HG03064 (cell line): ENCODE data around the gene ATP5PD.
"Not testable (repeated sequence)": the region's sequence is repeated elsewhere in the genome, so short reads cannot be mapped to it uniquely, and the experiment has no call there.

ENCODE experiments used
- ATAC-seq: cut with Tn5 transposase; IDR thresholded peaks from one replicate; pipeline ENCODE4 v1.9.1; 2021; ENCODE audit warnings: low read depth; ENCODE audit not compliant: unreplicated experiment

Gene ATP5PD

DNA sequence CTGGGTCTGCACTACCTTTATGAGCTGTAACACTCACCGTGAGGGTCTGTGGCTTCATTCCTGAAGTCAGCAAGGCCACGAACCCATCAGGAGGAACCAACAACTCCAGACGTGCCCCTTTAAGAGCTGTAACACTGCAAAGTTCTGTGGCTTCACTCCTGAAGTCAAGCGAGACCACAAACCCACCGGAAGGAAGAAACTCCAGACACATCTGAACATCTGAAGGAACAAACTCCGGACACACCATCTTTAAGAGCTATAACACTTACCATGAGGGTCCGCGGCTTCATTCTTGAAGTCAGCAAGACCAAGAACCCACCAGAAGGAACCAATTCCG, 21.4 kb downstream of the ATP5PD start:
- not testable (repeated sequence) for ATAC-seq

- no peak for ATAC-seq
Observed at GRCh38 chr17:75024686-75025397, 21.9 kb downstream of the ATP5PD start.

DNA sequence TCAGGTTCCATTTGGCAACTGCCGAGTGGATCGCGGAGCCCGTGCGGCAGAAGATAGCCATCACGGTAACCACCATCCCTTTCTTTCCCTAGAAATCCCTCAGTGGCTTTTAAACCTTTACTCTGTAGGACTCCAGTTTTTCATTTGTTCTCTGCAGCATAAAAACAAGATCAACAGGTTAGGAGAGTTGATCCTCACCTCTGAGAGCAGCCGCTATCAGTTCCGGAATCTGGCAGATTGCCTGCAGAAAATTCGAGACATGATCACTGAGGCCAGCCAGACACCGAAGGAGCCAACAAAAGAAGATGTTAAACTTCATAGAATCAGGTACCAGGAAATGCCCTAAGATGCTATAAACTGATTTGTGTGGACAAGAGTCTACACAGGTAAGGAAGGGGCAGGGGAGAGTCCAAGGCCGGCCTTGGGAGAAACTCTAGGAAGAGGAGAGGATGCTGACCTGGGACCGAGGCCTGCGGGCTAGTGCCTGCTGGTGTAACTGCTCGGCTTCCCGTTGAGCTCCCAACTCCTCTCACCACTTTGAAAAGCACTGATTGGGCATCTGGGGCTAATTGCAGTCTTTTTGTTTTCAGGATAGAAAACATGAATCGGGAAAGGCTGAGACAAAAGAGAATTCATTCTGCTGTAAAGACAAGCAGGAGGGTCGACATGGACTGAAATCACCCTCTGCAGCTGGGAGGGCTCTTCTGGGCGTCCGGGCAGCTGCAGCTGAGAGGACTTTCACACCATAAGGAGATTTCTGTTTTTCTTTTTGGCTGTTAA, 26.2 kb downstream of the ATP5PD start:
- ATAC-seq = no peak

DNA sequence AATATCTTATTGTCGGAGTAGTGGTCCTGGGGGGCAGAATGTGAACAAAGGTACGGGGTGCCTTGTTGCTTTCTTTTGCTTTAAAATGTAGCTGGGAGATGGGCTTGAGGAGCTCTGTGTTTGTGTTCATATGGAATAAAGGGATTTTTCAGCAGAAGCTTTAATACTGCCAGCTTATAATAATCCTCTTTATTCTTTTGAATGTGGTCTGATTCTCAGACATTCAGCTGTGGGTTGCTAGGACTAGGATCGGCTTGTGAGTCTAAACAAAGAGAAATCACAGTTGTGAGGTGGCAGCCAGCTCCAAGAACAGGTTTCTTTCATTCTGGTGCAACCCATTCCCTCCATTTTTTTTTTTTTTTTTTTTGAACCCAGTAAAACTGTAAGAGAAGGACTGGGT, 27.1 kb downstream of the ATP5PD start:
- no peak for ATAC-seq

DNA sequence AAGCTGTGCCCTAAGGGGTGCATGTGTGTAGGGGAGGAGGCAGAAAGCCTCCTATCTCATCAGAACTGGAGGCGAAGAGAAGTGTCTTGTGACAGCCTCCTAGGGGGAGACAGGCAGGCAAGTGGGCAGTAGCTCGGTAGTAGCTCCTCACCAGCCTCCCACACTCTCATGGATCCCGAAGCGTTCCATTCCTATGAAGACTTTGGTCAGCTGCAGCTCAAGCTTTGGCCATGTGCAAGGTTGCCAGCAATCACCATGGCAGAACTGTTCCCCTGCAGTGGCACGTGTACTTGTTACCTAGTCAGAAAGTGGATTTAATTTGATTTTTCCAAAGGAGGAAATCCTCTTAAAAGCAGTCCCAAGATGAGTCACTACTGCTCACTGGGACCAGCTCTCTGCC, 27.6 kb downstream of the ATP5PD start:
- no peak for ATAC-seq

DNA sequence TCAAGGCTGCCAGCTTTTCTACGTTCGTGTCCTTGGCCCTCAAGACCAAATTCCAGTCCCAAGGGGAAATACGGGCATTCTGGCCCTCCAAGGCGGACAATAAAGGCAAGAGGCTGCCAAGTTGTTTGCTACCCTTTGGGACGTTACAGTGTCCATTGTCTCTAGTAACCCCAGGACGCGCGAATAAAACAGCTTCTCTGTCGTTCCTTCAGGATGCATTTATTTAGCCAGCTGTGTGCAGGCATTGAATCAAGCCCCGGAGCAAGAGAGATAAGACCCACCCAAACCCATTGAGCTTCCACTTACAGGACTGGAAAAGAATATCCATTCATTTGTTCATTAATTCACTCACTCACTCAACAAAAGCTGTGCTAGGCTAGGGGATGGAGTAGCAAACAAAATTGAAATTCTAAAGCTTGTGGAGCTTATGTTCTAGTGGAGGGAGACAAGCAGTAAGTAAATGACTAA, 33.6 kb downstream of the ATP5PD start:
- no peak for ATAC-seq

DNA sequence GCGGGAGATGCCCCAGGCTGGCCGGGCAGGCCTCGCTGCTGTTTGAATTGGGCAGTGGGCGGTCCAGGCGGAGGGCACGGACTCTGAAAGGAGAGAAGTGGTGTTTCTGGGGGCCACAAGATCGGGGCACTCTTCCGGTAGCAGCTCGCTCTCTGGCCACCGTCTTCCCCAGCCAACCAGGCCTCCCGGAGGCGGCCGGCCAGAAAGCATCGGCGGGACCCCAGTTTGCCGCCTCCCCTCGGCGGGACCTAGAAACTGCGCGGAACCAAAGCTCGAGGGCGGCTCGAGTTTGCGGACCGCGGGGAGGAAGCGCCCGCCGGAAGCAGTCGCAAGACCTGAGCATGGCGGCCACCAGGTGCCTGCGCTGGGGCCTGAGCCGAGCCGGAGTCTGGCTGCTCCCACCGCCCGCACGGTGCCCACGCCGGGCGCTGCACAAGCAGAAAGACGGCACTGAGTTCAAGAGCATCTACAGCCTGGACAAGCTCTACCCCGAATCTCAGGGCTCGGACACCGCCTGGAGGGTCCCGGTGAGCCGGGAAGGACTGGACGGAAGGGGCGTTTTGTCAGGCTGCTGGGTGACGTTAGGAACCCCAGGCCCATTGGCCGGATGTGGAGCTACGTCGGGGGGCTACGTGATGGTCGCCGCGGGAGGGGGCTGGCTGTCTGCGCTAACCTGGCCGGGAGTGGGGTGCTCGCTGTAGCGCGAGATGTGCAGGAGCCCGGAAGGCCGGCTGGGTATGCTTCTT, 34.2 kb downstream of the ATP5PD start, which contains the start of gene MRPL58:
Gene MRPL58 (plus strand): TSS at position 325 of the 746 bp plus-strand sequence. CDS start 17 bp downstream, at position 342.
- peak; percentile 78 for ATAC-seq

GRCh38 chr17:75012096-75012345, 34.7 kb downstream of the ATP5PD start:
- no peak for ATAC-seq

DNA sequence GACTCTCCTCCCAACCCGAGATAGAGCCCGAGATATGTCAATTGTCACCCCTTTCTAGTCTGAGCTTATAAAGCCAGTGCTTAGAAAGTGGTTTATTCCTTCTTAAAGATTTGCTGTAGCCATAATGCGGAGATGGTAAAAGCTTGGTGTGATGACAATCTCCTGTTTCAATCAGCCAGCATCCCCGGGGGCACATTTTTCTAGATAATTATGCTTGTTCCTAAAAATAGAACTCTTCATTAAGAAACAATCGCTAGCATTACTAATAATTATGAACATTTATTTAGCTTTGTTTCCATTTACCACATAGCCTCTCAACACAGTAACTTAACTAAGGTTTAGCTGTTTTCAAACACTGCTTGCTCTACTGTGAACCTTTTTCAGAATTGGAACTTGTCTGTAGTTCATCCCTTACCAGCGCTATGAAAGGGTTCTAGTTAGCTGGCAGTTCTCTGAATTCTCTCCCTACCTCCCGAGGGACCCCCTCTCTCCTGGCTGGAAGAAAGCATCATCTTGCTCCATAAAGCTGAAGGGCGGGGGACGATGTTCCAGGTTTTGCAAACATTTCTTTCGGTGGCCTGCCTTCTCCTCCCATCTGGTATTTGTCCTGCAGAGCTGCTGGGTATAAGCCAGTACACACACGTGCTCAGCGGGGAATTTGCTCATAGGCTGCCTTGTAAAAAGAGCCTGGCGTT, 35.2 kb downstream of the ATP5PD start:
- ATAC-seq = no peak

DNA sequence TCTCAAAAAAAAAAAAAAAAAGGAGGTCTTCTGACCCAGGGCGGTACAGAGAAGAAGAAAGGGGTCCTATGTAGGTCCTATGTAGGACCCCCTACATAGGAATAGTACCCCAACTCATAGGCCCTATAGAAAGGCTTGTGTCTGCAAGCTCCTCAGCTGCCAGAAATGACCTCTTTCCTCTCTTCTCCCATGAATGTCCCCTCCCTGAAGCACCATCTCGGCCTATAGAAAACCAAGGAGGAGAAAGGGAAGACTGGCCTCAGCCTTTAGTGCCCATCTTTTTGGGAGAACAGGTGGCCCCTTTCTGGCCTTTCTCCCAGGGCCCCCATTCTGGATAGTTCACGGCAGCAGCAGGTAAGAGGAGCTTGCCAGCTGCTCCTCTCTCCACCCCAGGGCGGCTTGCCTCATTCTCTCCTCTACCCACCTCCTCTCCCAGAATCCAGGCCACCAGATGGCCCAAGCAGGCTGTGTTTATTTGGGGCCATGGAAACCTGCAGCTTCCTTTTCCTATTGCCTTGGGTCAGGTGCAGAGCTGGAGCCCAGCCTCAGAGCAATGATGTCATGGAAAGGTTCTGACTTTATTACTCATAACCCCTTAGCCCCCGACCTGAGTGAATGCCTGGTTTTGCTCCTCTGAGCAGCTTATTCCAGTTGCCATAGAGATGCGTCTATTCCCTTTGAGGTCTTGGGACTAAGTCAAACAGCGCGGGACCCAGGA, 35.9 kb downstream of the ATP5PD start:
- no peak for ATAC-seq

GRCh38 chr17:75009139-75009724, 37.5 kb downstream of the ATP5PD start:
- no peak for ATAC-seq

GRCh38 chr17:75008373-75008772, 38.4 kb downstream of the ATP5PD start:
- no peak for ATAC-seq

- no peak for ATAC-seq
Observed at GRCh38 chr17:75006653-75007052, 40.1 kb downstream of the ATP5PD start.

DNA sequence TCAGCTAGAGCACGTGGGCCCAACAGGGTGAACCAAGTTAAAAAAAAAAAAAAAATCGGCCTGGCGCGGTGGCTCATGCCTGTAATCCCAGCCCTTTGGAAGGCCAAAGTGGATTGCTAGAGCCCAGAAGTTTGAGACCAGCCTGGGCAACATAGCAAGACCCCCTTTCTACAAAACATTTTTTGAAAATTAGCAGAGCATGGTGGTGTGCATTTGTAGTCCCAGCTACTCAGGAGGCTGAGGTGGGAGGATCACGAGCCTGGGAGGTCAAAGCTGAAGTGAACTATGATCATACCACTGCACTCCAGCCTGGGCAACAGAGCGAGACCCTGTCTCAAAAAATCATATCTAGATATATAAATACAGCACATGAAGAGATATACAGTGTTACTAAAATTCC, 40.7 kb downstream of the ATP5PD start:
- ATAC-seq = not testable (repeated sequence)

DNA sequence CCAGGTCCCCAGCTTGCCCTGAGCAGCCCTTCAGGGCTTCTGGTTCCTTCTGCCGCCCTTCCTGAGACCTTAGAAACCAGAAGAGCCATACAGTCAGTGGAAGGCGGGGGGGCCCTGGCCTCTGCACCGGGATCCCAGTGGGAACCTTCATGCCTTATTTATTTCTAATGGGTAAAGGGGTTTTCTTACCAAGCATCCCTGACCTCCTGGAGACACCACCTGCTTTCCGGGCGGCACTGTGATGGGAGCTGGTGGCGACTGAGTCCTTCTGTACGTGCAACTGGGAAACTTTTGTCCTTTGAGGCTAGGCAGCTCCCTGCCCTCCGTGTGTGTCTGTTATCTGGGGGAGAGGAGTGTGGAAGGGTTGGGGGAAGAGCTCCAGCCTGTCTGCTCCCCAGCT, 41.5 kb downstream of the ATP5PD start:
- no peak for ATAC-seq

DNA sequence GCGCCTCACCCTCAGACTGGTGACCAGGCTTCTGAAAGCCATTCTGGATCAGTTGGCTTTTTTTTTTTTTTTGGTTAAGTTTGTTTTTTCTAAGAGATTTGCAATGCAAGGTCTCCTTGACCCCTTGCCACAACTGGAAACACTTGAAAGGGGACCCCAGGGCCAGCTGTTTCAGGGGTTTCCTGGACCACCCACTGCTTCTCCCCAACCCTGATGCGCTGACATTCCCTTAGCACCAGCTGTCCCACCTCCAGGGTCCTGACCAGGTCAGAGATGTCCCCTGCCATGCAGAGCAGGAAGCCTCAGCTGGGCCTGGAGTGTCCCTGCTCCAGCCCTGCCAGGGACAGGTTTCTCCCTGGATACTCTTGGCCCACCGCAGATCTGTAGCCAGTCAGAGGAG, 42.4 kb downstream of the ATP5PD start:
- ATAC-seq = no peak

DNA sequence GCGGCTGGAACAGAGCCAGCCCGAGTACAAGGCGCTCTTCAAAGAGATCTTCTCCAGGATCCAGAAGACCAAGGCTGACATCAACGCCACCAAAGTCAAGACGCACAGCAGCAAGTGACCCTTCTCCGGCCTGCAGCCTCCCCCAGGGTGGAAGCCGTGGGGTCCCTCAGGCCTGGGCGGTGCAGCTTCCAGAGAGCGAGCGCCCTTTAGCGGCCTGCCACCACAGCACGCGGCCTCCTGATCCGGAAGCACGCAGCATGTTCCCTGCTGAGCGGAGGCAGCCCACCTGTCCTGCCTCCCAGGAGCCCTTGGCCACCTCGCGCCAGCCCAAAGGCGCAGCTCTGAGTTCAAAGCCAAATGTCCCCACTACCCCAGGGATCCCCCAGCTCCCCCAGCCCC, 42.8 kb downstream of the ATP5PD start:
- no peak for ATAC-seq

DNA sequence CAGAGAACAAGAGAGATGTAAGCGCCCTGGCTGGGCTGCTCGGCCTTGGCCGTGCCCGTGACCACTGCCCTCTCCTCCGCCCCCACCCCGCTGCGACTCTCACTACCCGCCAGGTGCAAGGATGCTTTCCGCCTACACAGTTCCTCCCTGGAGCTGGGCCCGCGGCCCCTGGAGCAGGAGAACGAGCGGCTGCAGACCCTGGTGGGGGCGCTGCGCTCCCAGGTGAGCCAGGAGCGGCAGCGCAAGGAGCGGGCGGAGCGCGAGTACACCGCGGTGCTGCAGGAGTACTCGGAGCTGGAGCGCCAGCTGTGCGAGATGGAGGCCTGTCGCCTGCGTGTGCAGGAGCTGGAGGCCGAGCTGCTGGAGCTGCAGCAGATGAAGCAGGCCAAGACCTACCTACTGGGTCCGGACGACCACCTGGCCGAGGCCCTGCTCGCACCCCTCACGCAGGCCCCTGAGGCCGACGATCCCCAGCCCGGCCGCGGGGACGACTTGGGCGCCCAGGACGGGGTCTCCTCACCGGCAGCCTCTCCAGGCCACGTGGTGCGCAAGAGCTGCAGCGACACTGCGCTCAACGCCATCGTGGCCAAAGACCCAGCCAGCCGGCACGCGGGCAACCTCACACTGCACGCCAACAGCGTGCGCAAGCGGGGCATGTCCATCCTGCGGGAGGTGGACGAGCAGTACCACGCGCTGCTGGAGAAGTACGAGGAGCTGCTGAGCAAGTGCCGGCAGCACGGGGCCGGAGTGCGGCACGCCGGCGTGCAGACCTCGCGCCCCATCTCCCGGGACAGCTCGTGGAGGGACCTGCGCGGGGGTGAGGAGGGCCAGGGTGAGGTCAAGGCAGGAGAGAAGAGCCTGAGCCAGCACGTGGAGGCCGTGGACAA, 43.5 kb downstream of the ATP5PD start:
- ATAC-seq = no peak
